Body of pancreas (tissue), 4 donors: ENCODE data around the gene KIF1A.

Experiments
- POLR2A ChIP-seq, 3 donors: fragments of 450-650 bp; IDR thresholded peaks; one replicate each; pipeline ENCODE4 v1.6.1; 2016; ENCODE audit warnings: antibody characterized with exemption in 3 of 3, mild to moderate bottlenecking in 2 of 3
- TF ChIP-seq, protein P1 (sequence below), 7 experiments: fragments of 450-650 bp in 4 of 7; fragments of 200-600 bp in 3 of 7; sonication (generic) in 3 of 7; IDR thresholded peaks; one replicate each; pipeline ENCODE4 v1.5.1; 2016 to 2019; ENCODE audit warnings: antibody characterized with exemption in 7 of 7

DNA sequence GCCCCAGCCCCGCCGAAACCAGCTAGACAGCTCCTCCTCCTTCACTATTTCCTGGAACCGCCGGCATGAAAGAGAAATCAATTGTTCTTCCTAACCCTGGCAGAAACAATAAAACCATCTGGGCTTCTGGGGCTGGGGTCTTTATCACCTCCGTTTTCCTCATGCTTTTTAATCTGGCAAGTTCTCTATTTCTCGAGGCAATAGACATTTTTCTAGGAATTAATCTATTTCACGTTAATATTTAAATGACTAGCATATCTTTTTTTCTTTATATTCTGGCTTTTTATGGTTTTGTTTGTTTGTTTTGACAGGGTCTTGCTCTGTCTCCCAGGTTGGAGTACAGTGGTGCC lies 1.4 kb upstream of the KIF1A start:
- TF ChIP-seq, protein P1, sequence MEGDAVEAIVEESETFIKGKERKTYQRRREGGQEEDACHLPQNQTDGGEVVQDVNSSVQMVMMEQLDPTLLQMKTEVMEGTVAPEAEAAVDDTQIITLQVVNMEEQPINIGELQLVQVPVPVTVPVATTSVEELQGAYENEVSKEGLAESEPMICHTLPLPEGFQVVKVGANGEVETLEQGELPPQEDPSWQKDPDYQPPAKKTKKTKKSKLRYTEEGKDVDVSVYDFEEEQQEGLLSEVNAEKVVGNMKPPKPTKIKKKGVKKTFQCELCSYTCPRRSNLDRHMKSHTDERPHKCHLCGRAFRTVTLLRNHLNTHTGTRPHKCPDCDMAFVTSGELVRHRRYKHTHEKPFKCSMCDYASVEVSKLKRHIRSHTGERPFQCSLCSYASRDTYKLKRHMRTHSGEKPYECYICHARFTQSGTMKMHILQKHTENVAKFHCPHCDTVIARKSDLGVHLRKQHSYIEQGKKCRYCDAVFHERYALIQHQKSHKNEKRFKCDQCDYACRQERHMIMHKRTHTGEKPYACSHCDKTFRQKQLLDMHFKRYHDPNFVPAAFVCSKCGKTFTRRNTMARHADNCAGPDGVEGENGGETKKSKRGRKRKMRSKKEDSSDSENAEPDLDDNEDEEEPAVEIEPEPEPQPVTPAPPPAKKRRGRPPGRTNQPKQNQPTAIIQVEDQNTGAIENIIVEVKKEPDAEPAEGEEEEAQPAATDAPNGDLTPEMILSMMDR (IDR thresholded peaks at IDR 0.05): no peak
- no peak for TF ChIP-seq POLR2A (IDR thresholded peaks at IDR 0.05)
